Activated naive CD8-positive, alpha-beta T cell treated with anti-CD3 and anti-CD28 coated beads for 36 hours (primary cell): ENCODE data around the gene KLRF1. TPM values are rescaled to one million over a fixed set of nuclear protein-coding genes. Genes with fewer than 3 reads are reported as not detected.

Experiments used
- DNase-seq: peaks from one replicate; pipeline ENCODE4 v3.0.0; 2021
- H3K27ac Mint-ChIP-seq: one replicate; pipeline ENCODE4 v1.8.0; 2022; ENCODE audit warnings: mild to moderate bottlenecking, moderate library complexity, mixed read lengths
- H3K27me3 Mint-ChIP-seq: one replicate; pipeline ENCODE4 v1.8.0; 2022; ENCODE audit warnings: mild to moderate bottlenecking, mixed read lengths
- H3K36me3 Mint-ChIP-seq: one replicate; pipeline ENCODE4 v1.8.0; 2021; ENCODE audit warnings: mild to moderate bottlenecking, mixed read lengths
- H3K4me1 Mint-ChIP-seq: one replicate; pipeline ENCODE4 v1.8.0; 2021; ENCODE audit warnings: mixed read lengths
- H3K4me3 Mint-ChIP-seq: one replicate; pipeline ENCODE4 v1.8.0; 2022; ENCODE audit warnings: mild to moderate bottlenecking, moderate library complexity, mixed read lengths
- H3K9me3 Mint-ChIP-seq: one replicate; pipeline ENCODE4 v1.8.0; 2022; ENCODE audit warnings: mixed read lengths
- total RNA-seq, 2 experiments: library from RNA; stranded (reverse); gene quantifications; one replicate each; pipeline ENCODE4 v1.2.3, GENCODE V29; 2021

Gene KLRF1
- total RNA-seq, 2 experiments from 2014 or later, result not detected

DNA sequence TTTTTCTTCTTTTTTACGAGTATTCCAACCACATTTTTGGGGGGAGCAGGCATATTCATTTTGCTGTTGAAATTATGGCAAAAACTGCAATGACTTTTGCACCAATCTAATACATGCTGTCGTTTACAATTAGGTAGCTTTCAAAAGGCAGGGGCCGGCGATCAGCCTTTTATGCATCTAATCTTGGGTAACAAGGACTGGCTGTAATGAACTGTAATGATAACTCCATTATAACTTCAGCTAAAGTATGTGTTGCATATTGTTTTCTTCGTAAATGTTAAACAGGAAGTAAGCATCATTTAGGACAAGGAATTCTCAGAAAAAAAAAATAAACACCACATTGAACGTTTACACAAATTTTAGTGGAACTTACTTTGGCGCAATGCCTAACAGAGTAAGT lies 30.3 kb upstream of the KLRF1 start:
- peak overlapping the region; percentile 91 for H3K27ac Mint-ChIP-seq

DNA sequence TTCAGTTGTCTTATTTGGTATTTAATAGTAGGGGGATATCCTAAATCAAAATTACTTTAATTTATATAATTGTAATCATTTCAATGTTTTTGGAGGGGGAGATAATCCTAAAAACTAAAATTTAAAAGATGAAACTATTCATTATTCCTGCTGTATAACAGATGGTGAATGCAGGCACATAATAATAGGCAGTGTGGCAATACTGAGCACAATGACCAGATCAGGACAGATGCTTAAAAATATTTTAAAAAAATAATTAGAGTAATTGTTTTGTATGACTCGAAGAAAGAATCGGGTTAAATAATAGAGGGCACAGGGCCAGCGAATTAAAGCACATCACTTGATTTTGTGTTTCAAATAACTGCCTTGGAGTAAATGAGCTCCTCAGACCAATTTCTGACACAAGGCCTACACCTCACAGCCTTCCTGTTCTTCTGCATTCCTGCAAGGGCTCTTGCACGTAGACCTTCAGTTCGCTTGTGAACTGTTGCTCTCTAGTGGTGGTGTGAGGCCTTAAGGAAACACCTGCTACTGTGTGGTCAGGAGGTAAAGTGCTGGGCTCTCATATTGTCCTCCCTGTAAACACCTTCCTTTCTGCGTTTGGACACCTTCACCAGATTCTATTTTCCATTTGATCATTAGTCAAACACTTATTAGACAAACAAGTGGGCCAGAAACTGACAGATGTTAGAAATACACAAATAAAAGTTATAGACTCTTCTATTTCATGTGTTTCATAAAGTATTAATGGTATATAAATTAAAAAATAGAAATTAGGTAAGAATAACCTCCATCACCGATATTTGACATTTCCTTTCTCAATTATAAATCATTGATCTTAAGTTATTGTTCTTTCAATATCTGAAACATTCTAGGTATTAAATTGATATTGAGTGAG lies 29.3 kb upstream of the KLRF1 start:
- DNase-seq, result peak; percentile 60
- Mint-ChIP-seq H3K4me1 (peaks cover 41% of the 10 kb centered on the region), H3K4me3 (peak overlapping the region; percentile 54), H3K27ac (peak overlapping the region; percentile 64), H3K9me3 (peaks cover 1% of the 10 kb centered on the region), H3K27me3 (no peaks in the 10 kb centered on the region), H3K36me3 (peaks cover 14% of the 10 kb centered on the region)

More for the DNA sequence above, 30.3 kb upstream of the KLRF1 start:
- Mint-ChIP-seq H3K4me1 (peaks cover 50% of the 10 kb centered on the region), H3K36me3 (peaks cover 16% of the 10 kb centered on the region), H3K4me3 (peak overlapping the region; percentile 77), H3K27me3 (no peaks in the 10 kb centered on the region), H3K9me3 (peaks cover 4% of the 10 kb centered on the region)
- no peak for DNase-seq

DNA sequence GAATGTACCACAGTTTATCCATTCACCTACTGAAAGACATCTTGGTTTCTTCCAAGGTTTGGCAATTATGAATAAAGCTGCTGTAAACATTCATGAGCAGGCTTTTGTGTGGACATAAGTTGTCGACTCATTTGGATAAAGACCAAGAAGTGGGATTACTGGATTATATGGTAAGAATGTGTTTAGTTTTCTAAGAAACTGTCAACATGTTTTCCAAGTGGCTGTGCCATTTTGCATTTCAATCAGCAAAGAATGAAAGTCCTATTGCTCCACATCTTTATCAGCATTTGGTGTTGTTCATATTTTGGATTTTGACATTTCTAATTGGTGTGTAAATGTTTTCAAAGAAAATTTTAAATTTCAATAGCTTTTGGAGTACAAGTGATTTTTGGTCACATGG lies 27.3 kb upstream of the KLRF1 start:
- Mint-ChIP-seq H3K27ac (no peak overlapping the region), H3K36me3 (peaks cover 5% of the 10 kb centered on the region), H3K4me1 (peaks cover 25% of the 10 kb centered on the region), H3K9me3 (peaks cover 1% of the 10 kb centered on the region), H3K27me3 (no peaks in the 10 kb centered on the region), H3K4me3 (no peak overlapping the region)
- DNase-seq, result no peak

DNA sequence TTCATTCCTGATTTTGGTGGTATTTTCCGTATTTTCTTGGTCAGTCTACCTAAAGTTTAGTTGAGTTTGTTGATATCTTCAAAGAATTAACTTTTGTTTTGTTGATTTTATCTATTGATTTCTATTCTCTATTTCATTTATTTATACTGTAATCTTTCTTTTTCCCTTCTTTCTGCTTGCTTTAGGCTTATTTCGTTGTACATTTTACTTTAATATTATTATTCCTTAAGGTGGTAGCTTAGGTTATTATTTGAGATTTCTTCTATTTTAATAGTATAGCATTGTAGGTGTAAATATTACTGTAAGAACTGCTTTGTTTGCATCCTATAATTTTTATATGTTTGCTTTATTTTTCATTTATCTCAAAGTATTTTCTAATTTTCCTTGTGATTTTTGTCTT lies 21.4 kb upstream of the KLRF1 start:
- Mint-ChIP-seq H3K9me3 (peaks cover 1% of the 10 kb centered on the region), H3K27ac (no peak overlapping the region), H3K36me3 (no peaks in the 10 kb centered on the region), H3K4me3 (no peak overlapping the region), H3K27me3 (no peaks in the 10 kb centered on the region), H3K4me1 (peaks cover 4% of the 10 kb centered on the region)
- DNase-seq, result no peak

DNA sequence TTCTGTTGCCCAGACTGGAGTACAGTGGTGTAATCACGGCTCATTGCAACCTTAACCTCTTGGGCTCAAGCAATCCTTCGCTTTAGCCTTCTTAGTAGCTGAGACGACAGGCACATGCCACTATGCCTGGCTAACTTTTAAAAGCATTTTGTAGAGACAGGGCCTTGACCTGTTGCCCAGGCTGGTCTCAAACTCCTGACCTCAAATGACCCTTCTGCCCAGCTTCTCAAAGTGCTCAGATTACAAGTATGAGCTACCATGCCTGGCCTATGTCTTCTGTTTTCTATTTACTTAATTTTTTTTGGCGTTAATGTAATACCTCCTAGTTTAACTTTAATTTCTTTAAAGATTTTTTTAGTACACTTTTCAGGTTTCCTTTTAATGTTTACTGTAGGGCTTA lies 20.6 kb upstream of the KLRF1 start:
- Mint-ChIP-seq H3K4me3 (no peak overlapping the region), H3K36me3 (no peaks in the 10 kb centered on the region), H3K27ac (no peak overlapping the region), H3K27me3 (peaks cover 5% of the 10 kb centered on the region), H3K9me3 (no peaks in the 10 kb centered on the region), H3K4me1 (peaks cover 4% of the 10 kb centered on the region)
- no peak for DNase-seq

DNA sequence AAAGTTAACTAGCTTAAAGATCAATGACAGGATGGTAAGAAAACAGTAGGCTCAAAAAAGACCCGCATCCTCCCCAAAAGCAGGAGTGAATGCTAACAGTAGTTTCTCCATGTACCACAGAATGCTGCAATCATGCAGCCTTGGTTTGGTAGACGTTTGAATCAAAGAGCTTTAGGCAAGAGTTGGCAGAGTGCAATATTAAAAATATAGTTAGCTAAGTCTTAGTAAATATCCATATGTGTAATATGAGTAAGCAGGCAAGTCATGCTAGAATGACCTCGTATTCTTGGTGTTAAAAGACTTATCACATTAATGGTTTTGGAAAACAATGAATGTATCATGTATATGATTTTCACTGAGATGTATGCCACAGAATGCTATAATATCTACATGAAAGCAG lies 18.8 kb upstream of the KLRF1 start:
- Mint-ChIP-seq H3K27ac (no peak overlapping the region), H3K9me3 (no peaks in the 10 kb centered on the region), H3K4me1 (peaks cover 9% of the 10 kb centered on the region), H3K27me3 (peaks cover 9% of the 10 kb centered on the region), H3K4me3 (no peak overlapping the region), H3K36me3 (no peaks in the 10 kb centered on the region)
- DNase-seq, result no peak

DNA sequence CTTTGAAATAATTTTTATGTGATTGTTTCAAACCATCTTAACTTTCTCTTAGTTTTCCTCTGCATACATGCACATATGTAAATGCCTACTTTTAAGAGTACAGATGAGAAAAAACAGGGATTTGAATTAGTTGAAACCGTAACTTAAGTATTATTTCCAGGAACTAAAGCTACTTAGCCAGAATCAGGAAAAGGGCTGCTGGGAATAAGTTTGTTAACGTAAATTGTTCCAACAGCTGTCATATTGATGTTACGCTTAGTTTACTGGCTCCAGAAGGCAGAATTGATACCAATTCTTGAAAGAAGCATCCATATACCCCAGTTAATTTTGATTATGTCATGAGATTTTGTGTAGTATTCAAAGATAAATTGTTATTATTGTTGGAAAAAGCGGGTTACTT lies 17.9 kb upstream of the KLRF1 start:
- Mint-ChIP-seq H3K27ac (no peak overlapping the region), H3K9me3 (no peaks in the 10 kb centered on the region), H3K4me3 (no peak overlapping the region), H3K4me1 (peaks cover 12% of the 10 kb centered on the region), H3K27me3 (peaks cover 9% of the 10 kb centered on the region), H3K36me3 (no peaks in the 10 kb centered on the region)
- no peak for DNase-seq

DNA sequence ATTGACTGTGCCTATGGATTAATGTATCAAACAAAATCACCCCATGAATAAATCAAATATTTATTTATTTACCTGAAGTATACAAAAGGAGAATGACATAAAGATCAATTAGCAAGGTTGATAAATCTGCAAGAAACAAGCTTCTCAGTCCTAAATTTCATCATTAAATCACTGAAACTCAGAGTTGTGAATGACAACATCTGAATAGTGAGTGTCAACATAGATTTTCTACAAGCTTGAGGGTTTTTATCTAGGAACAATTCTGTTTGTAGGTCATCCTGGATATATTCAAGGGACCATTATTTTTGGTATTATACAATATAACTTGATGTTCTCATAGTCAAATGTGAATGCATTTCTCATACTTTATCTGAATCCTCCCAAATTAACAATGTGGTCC lies 17.4 kb upstream of the KLRF1 start:
- no peak for DNase-seq
- no peaks in the 10 kb centered on the region for H3K36me3 Mint-ChIP-seq
- peaks cover 13% of the 10 kb centered on the region for H3K4me1 Mint-ChIP-seq
- H3K27ac Mint-ChIP-seq, result no peak overlapping the region
- peaks cover 9% of the 10 kb centered on the region for H3K27me3 Mint-ChIP-seq
- H3K9me3 Mint-ChIP-seq, result no peaks in the 10 kb centered on the region
- no peak overlapping the region for H3K4me3 Mint-ChIP-seq

DNA sequence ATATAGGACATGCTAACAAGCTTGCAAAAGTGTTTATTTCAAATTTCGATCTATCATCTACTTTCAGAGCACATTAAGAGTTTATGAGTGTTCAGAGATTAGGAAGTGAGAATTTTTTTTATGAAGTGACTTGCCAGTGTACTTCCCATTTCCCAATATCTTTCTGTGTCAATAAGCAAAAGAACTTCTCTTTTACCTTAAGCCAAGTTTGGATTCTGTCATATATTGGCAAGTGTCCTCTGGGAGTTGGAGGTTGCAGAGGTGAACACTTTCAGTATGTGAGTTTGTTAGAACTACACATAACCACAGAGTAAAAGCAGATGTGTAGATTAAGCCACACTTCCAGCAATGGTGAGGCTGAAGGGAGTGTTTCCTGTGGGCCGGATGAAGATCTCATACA lies 16.6 kb upstream of the KLRF1 start:
- no peak overlapping the region for H3K27ac Mint-ChIP-seq

DNA sequence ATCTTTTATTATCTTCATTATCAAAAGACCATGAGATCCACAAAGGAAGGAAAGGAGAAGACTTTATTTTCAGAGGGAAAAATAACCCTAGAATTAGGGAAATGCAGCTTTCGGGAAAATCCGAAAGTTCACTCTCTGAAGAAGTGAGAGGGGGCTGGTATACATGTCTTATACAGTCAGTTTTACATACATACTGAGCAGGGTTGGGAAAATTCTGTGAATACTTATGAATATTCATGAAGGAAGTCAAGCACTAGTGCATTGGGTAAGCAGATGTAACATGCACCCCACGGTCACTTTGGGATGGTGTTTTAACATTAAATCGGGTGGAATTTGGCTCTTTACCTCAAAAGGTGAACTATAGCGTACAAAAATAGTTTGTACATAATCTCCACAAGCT lies 15.7 kb upstream of the KLRF1 start:
- no peak overlapping the region for H3K27ac Mint-ChIP-seq
- no peak overlapping the region for H3K4me3 Mint-ChIP-seq
- H3K4me1 Mint-ChIP-seq, result peaks cover 13% of the 10 kb centered on the region
- DNase-seq, result no peak
- H3K9me3 Mint-ChIP-seq, result no peaks in the 10 kb centered on the region
- no peaks in the 10 kb centered on the region for H3K36me3 Mint-ChIP-seq
- peaks cover 9% of the 10 kb centered on the region for H3K27me3 Mint-ChIP-seq

More for the DNA sequence above, 16.6 kb upstream of the KLRF1 start:
- Mint-ChIP-seq H3K4me1 (peaks cover 13% of the 10 kb centered on the region), H3K36me3 (no peaks in the 10 kb centered on the region), H3K27me3 (peaks cover 9% of the 10 kb centered on the region), H3K9me3 (no peaks in the 10 kb centered on the region), H3K4me3 (no peak overlapping the region)
- DNase-seq, result no peak

DNA sequence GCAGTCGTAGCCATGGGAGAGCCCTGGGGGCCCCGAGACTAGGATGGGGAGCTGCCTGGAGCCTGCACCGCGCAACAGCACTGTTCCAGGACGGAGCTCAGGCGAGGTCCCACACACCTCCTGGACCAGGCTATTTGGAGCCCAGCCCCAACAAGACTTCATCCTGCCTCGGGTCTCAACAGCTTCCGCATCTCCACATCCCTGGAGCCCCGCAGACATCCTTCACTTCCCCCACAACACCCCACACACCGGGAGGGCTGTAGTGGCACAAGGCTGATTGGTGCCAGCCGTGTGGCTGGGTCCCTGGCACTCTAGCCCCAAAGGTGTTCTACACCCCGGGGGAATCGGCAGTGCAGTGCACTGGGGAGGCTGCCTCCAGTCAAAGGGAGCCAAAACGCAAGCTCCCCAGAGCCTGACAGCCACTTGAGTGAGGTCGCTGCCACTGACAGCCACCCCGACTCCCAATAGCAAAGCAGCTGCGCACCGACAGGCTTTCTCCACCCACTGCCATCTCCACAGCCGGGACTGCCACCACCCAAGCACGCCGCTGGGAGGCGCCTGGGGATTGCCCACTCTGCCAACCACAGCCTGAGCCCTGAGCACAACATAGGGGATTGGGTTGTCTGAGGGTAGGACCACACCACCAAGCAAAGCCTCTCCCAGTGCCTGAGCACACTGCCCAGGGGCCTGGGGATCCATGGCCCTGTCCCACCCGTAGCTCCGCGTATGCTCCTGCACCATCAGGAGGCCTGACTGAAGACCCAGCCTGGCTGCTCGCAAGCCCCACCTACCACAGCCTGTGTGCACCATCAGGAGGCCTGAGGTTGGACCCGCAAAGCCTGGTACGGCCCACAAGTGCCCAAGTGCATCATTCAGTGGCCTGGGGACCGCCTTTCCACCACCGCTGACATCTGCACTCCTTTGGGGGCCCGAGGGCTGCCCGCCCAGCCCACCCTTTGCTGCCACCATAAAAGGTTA lies 13.2 kb upstream of the KLRF1 start:
- peak; percentile 92 for DNase-seq
- H3K4me3 Mint-ChIP-seq, result peak overlapping the region; percentile 89
- peaks cover 9% of the 10 kb centered on the region for H3K27me3 Mint-ChIP-seq
- peak overlapping the region; percentile 61 for H3K27ac Mint-ChIP-seq
- H3K4me1 Mint-ChIP-seq, result peaks cover 13% of the 10 kb centered on the region
- no peaks in the 10 kb centered on the region for H3K9me3 Mint-ChIP-seq
- H3K36me3 Mint-ChIP-seq, result no peaks in the 10 kb centered on the region

DNA sequence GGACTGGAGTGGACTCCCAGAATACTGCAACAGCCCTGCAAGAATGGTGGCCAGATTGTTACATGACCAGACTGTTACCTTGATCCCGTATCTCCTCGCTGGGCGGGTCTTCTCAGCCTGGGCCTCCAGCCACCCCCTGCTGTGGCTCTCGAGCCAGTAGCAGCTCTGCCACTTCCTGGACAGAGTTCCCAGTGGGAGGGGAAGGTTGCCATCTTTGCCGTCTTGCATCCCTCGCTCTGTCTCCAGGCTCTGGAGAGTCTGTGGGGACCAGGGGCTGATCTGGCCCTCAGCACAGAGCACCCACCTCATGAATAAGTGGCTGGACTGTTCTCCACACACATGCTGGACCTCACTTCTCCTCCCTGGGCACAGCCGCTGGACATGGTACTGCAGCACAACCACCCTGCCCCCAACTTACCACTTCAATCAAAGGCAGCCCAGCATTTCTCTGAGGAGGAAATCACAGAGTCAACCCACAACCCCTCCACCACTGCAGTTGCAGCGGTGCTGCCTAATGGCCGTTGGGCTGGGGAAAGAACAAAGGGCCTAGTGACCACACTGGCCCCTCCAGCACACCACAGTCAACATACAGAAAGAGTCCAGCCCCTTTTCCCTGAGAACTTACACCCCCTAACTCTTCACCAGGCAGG lies 6.9 kb upstream of the KLRF1 start:
- DNase-seq, result no peak
- H3K27me3 Mint-ChIP-seq, result no peaks in the 10 kb centered on the region
- H3K9me3 Mint-ChIP-seq, result peaks cover 2% of the 10 kb centered on the region
- no peak overlapping the region for H3K27ac Mint-ChIP-seq
- H3K36me3 Mint-ChIP-seq, result peaks cover 2% of the 10 kb centered on the region
- H3K4me3 Mint-ChIP-seq, result no peak overlapping the region
- H3K4me1 Mint-ChIP-seq, result no peaks in the 10 kb centered on the region

DNA sequence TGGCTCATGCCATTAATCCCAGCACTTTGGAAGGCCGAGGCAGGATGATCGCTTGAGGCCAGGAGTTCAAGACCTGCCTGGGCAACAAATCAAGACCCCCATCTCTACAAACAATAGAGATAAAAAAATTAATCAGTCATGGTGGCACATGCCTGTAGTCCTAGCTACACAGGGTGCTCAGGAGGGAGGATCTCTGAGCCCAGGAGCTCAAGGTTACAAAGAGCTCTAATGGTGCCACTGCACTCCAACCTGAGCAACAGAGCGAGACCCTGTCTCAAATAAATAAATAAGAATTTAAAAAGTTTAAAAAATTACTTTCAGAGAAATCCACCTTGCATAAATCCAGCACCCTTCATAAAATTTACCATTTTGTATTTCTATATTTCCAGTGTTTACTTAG lies 2.2 kb downstream of the KLRF1 start:
- H3K4me3 Mint-ChIP-seq, result no peak overlapping the region
- no peak for DNase-seq
- H3K36me3 Mint-ChIP-seq, result no peaks in the 10 kb centered on the region
- peaks cover 3% of the 10 kb centered on the region for H3K4me1 Mint-ChIP-seq
- no peaks in the 10 kb centered on the region for H3K27me3 Mint-ChIP-seq
- no peak overlapping the region for H3K27ac Mint-ChIP-seq
- H3K9me3 Mint-ChIP-seq, result peaks cover 2% of the 10 kb centered on the region

DNA sequence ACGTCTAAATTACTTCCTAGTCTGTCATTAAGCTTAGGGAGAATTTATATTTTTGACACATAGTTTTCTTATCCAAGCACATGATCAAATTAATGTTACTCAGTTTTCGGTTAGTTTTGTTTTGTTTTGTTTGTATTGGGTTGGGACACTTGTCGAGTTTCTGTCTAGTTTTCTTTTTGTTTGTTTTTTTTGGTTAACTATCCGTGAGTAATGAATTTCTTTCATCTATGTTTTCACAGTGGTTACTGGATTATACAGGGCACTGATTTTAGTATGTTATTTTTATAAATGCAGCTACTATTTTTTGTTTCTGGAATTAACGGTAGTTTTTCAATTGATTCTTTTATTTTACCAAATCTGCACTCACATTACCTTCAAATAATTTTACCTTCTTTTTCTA lies 2.7 kb downstream of the KLRF1 start:
- no peak overlapping the region for H3K4me3 Mint-ChIP-seq
- H3K27ac Mint-ChIP-seq, result no peak overlapping the region
- H3K27me3 Mint-ChIP-seq, result no peaks in the 10 kb centered on the region
- H3K4me1 Mint-ChIP-seq, result peaks cover 3% of the 10 kb centered on the region
- no peak for DNase-seq
- H3K36me3 Mint-ChIP-seq, result no peaks in the 10 kb centered on the region
- no peaks in the 10 kb centered on the region for H3K9me3 Mint-ChIP-seq

DNA sequence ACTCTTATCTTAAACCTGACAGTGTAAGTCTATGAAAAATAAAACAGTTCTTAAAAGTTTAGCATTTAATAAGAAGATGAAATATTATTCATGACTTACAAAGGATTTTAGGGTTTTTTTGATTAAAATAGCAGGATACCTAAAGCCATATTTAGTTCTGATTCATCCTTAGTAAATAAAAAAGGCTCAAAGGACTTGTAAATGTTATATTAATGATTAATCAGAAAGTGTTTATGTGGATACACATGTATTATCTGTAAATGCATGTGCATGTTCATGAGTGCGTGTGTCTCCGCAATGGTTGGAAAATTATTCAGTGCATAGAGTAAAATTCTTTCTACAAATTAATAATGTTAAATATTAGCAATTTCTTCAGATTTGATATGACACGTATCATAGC lies 4.4 kb downstream of the KLRF1 start:
- Mint-ChIP-seq H3K27me3 (no peaks in the 10 kb centered on the region), H3K4me1 (peaks cover 3% of the 10 kb centered on the region), H3K27ac (no peak overlapping the region), H3K36me3 (no peaks in the 10 kb centered on the region), H3K9me3 (no peaks in the 10 kb centered on the region), H3K4me3 (no peak overlapping the region)
- no peak for DNase-seq
